CD14-positive monocyte (primary cell): ENCODE measurements around the gene MAPK7. TPM values are rescaled to one million over a fixed set of nuclear protein-coding genes. Genes with fewer than 3 reads are reported as not detected.

ENCODE experiments used
- DNase-seq, 3 donors: peaks; one replicate each; pipeline ENCODE4 v3.0.0-alpha.2; 2011 to 2022
- H2AFZ ChIP-seq: 2 replicates; pipeline ENCODE4 v1.6.0; 2012; ENCODE audit warnings: mild to moderate bottlenecking, low read depth, low read length, inconsistent platforms; ENCODE audit not compliant: insufficient read depth, poor library complexity, severe bottlenecking
- H3K27ac ChIP-seq, 2 donors: 1 replicate in 1 of 2; 2 replicates in 1 of 2; pipeline ENCODE4 v1.5.1; 2012 to 2013; ENCODE audit warnings: low read length in 2 of 2, control low read depth in 1 of 2, inconsistent platforms in 1 of 2, low read depth in 1 of 2, mild to moderate bottlenecking in 1 of 2
- H3K27me3 ChIP-seq, 2 donors: one replicate each; pipeline versions ENCODE4 v1.6.0 to v1.6.1; 2011 to 2013; ENCODE audit warnings: low read length in 2 of 2; ENCODE audit not compliant: control insufficient read depth in 2 of 2, insufficient read depth in 2 of 2
- H3K36me3 ChIP-seq, 2 donors: replicated peaks in 1 of 2; 1 replicate in 1 of 2; 2 replicates in 1 of 2; pipeline versions ENCODE4 v1.5.1 to v1.6.1; 2012 to 2013; ENCODE audit warnings: low read length in 2 of 2, control low read depth in 1 of 2, inconsistent platforms in 1 of 2, mild to moderate bottlenecking in 1 of 2; ENCODE audit not compliant: insufficient read depth in 2 of 2, control insufficient read depth in 1 of 2
- H3K4me1 ChIP-seq, 2 donors: 1 replicate in 1 of 2; 2 replicates in 1 of 2; pipeline versions ENCODE4 v1.5.1 to v1.6.1; 2012 to 2013; ENCODE audit warnings: low read length in 2 of 2, control low read depth in 1 of 2, inconsistent platforms in 1 of 2, mild to moderate bottlenecking in 1 of 2, moderate library complexity in 1 of 2; ENCODE audit not compliant: insufficient read depth in 2 of 2, control insufficient read depth in 1 of 2
- H3K4me2 ChIP-seq: replicated peaks from 2 replicates; pipeline ENCODE3; 2012; ENCODE audit warnings: low read length, moderate library complexity, mild to moderate bottlenecking; ENCODE audit not compliant: poor library complexity, severe bottlenecking; ENCODE audit errors: extremely low read depth
- H3K4me3 ChIP-seq, 3 experiments: fragments of 200-600 bp in 1 of 3; sonication (generic) in 1 of 3; replicated peaks in 1 of 3; 1 replicate in 2 of 3; 2 replicates in 1 of 3; pipeline ENCODE4 v1.5.1; 2011 to 2013; ENCODE audit warnings: low read length in 3 of 3, mild to moderate bottlenecking in 3 of 3, control low read depth in 2 of 3, low read depth in 2 of 3, inconsistent platforms in 1 of 3, moderate library complexity in 1 of 3
- H3K79me2 ChIP-seq: 2 replicates; pipeline ENCODE4 v1.6.0; 2012; ENCODE audit warnings: mild to moderate bottlenecking, control low read depth, inconsistent platforms, low read length, moderate library complexity; ENCODE audit not compliant: insufficient read depth
- H3K9ac ChIP-seq: 2 replicates; pipeline ENCODE4 v1.6.0; 2017; ENCODE audit warnings: low read length, mild to moderate bottlenecking; ENCODE audit not compliant: insufficient read depth, poor library complexity, severe bottlenecking
- H3K9me3 ChIP-seq, 2 donors: replicated peaks in 1 of 2; 1 replicate in 1 of 2; 2 replicates in 1 of 2; pipeline versions ENCODE4 v1.5.1 to v1.6.1; 2012 to 2013; ENCODE audit warnings: low read length in 2 of 2, control low read depth in 1 of 2; ENCODE audit not compliant: control insufficient read depth in 1 of 2, insufficient read depth in 1 of 2
- H4K20me1 ChIP-seq: 2 replicates; pipeline ENCODE4 v1.6.0; 2012; ENCODE audit warnings: mild to moderate bottlenecking, low read length, control low read depth, moderate library complexity; ENCODE audit not compliant: insufficient read depth
- H3K27ac Mint-ChIP-seq, 7 donors: one replicate each; pipeline ENCODE4 v1.8.0; 2020; ENCODE audit warnings: mild to moderate bottlenecking in 7 of 7, mixed read lengths in 7 of 7, moderate library complexity in 6 of 7, inconsistent platforms in 2 of 7
- H3K27me3 Mint-ChIP-seq, 3 donors: one replicate each; pipeline ENCODE4 v1.8.0; 2021 to 2022; ENCODE audit warnings: low read depth in 3 of 3, mild to moderate bottlenecking in 3 of 3, mixed read lengths in 3 of 3, moderate library complexity in 3 of 3, inconsistent platforms in 1 of 3
- H3K36me3 Mint-ChIP-seq, 2 donors: one replicate each; pipeline ENCODE4 v1.8.0; 2020; ENCODE audit warnings: mixed read lengths in 2 of 2, inconsistent platforms in 1 of 2, mild to moderate bottlenecking in 1 of 2
- H3K4me1 Mint-ChIP-seq: one replicate; pipeline ENCODE4 v1.8.0; 2020; ENCODE audit warnings: mild to moderate bottlenecking, mixed read lengths
- H3K4me3 Mint-ChIP-seq, 2 donors: one replicate each; pipeline ENCODE4 v1.8.0; 2020; ENCODE audit warnings: mild to moderate bottlenecking in 2 of 2, mixed read lengths in 2 of 2, moderate library complexity in 1 of 2
- H3K9me3 Mint-ChIP-seq, 7 donors: one replicate each; pipeline ENCODE4 v1.8.0; 2020 to 2022; ENCODE audit warnings: mixed read lengths in 7 of 7, mild to moderate bottlenecking in 6 of 7, moderate library complexity in 6 of 7, inconsistent platforms in 2 of 7
- WGBS: methylation state at CpG from one replicate; pipeline ENCODE4 v1.1.5; 2013; ENCODE audit warnings: missing lambda C conversion rate; ENCODE audit not compliant: insufficient coverage; 5-methylcytosine and 5-hydroxymethylcytosine counted together
- intact Hi-C, 2 donors: fragments of 100-400 bp; cut with micrococcal nuclease; formaldehyde crosslinking; loops; one replicate each; pipeline versions ENCODE4 v1.15.0 to v1.15.1; 2023
- polyA plus RNA-seq, 3 donors: library from polyadenylated mRNA; depleted of rRNA in 1 of 3; unstranded in 2 of 3; stranded (reverse) in 1 of 3; fragments of 300-500 nt in 2 of 3; fragments of >200 nt in 1 of 3; fragmentation: Illumina TruSeq in 2 of 3; gene quantifications; 1 replicate in 2 of 3; 2 replicates in 1 of 3; pipeline ENCODE4 v1.2.3, GENCODE V29; 2012 to 2021
- TF ChIP-seq, protein P1 (sequence below): fragments of 200-600 bp; IDR thresholded peaks from one replicate; pipeline ENCODE4 v1.8.0; 2022; ENCODE audit warnings: antibody characterized with exemption, mild to moderate bottlenecking

Gene MAPK7
- polyA plus RNA-seq, 3 donors = 9.3 to 130 (median 10.0) TPM

DNA sequence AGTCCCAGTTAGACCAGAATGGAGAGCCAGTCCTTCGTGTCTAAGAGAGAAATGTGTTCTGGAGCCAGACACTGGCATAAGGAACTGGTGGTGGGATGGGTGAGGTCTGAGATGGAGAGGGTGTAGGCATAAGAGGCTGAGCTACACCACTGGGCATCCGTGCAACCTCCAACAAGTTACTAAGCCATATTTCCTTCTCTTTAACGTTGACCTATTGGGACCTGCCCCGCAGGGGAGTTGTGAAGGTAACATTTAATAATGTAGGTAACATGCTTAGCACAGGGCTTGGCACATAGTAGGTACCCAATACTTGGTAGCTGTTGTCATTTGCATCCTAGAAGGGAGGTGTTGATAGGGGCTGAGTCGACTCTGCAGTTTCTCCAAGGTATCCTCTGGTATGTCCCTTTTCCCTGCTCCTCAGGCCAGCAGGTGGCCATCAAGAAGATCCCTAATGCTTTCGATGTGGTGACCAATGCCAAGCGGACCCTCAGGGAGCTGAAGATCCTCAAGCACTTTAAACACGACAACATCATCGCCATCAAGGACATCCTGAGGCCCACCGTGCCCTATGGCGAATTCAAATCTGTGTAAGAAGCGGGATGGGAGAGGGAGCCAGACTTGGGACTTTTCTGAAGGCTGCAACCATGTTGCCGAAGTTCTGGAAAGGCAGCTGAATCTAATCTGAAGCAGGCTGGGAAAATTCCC is 1.2 kb downstream of the MAPK7 start:
- H2AFZ ChIP-seq = no peak overlapping the region
- H3K9me3 ChIP-seq = no peaks in the 10 kb centered on the region
- H3K4me3 ChIP-seq = peak overlapping the region; percentile 66 to 90 (median 88)
- peak overlapping the region; percentile 81 to 100 (median 92) for H3K27ac Mint-ChIP-seq
- DNase-seq = no peak
- TF ChIP-seq, protein P1, sequence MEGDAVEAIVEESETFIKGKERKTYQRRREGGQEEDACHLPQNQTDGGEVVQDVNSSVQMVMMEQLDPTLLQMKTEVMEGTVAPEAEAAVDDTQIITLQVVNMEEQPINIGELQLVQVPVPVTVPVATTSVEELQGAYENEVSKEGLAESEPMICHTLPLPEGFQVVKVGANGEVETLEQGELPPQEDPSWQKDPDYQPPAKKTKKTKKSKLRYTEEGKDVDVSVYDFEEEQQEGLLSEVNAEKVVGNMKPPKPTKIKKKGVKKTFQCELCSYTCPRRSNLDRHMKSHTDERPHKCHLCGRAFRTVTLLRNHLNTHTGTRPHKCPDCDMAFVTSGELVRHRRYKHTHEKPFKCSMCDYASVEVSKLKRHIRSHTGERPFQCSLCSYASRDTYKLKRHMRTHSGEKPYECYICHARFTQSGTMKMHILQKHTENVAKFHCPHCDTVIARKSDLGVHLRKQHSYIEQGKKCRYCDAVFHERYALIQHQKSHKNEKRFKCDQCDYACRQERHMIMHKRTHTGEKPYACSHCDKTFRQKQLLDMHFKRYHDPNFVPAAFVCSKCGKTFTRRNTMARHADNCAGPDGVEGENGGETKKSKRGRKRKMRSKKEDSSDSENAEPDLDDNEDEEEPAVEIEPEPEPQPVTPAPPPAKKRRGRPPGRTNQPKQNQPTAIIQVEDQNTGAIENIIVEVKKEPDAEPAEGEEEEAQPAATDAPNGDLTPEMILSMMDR = no peak
- H3K4me1 ChIP-seq = peaks cover 29 to 35% of the 10 kb centered on the region in 2 donors
- peaks cover 41% of the 10 kb centered on the region for H3K79me2 ChIP-seq
- peaks cover 0 to 2% (median 0%) of the 10 kb centered on the region in 7 donors for H3K9me3 Mint-ChIP-seq
- peaks cover 2 to 5% (median 3%) of the 10 kb centered on the region in 3 donors for H3K27me3 Mint-ChIP-seq
- peak overlapping the region; percentile 84 for H3K9ac ChIP-seq
- H3K27ac ChIP-seq = peak overlapping the region in 1 of 2 donors; percentile 96
- peak overlapping the region; percentile 100 for H3K4me2 ChIP-seq
- no peaks in the 10 kb centered on the region for H3K27me3 ChIP-seq
- peaks cover 26% of the 10 kb centered on the region for H3K4me1 Mint-ChIP-seq
- intact Hi-C loops = loop anchor here (2.0 to 5.0 kb wide), 3 partner anchors 17 to 38 kb away; partner anchors contain the start of gene B9D1 (in 1 of the 2)
- peaks cover 56 to 57% of the 10 kb centered on the region in 2 donors for H3K36me3 Mint-ChIP-seq
- 100% methylated on average over 10 of the region's 13 CpGs for WGBS
- H3K36me3 ChIP-seq = peaks cover 49 to 53% of the 10 kb centered on the region in 2 donors
- H4K20me1 ChIP-seq = no peaks in the 10 kb centered on the region
- peak overlapping the region; percentile 87 to 99 for H3K4me3 Mint-ChIP-seq

DNA sequence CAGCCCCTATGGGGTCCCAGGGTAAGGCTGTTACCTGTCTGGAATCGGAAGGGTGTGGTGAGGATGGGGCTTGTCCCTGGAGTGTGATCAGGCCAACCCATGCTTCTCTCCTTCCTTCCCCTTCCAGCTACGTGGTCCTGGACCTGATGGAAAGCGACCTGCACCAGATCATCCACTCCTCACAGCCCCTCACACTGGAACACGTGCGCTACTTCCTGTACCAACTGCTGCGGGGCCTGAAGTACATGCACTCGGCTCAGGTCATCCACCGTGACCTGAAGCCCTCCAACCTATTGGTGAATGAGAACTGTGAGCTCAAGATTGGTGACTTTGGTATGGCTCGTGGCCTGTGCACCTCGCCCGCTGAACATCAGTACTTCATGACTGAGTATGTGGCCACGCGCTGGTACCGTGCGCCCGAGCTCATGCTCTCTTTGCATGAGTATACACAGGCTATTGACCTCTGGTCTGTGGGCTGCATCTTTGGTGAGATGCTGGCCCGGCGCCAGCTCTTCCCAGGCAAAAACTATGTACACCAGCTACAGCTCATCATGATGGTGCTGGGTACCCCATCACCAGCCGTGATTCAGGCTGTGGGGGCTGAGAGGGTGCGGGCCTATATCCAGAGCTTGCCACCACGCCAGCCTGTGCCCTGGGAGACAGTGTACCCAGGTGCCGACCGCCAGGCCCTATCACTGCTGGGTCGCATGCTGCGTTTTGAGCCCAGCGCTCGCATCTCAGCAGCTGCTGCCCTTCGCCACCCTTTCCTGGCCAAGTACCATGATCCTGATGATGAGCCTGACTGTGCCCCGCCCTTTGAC is 2.4 kb downstream of the MAPK7 start:
- WGBS = 98% methylated on average over 27 of the region's 29 CpGs
- peaks cover 0 to 2% (median 0%) of the 10 kb centered on the region in 7 donors for H3K9me3 Mint-ChIP-seq
- H3K27me3 ChIP-seq = no peaks in the 10 kb centered on the region
- peaks cover 38% of the 10 kb centered on the region for H3K4me1 Mint-ChIP-seq
- peaks cover 40 to 47% of the 10 kb centered on the region in 2 donors for H3K4me1 ChIP-seq
- no peak overlapping the region for H3K9ac ChIP-seq
- TF ChIP-seq, protein P1 = no peak
- H3K27ac ChIP-seq = no peak overlapping the region
- H3K79me2 ChIP-seq = peaks cover 41% of the 10 kb centered on the region
- no peak overlapping the region for H3K4me3 ChIP-seq
- no peak overlapping the region for H3K4me3 Mint-ChIP-seq
- H3K36me3 ChIP-seq = peaks cover 49 to 55% of the 10 kb centered on the region in 2 donors
- H3K9me3 ChIP-seq = no peaks in the 10 kb centered on the region
- peaks cover 57 to 64% of the 10 kb centered on the region in 2 donors for H3K36me3 Mint-ChIP-seq
- no peak overlapping the region for H2AFZ ChIP-seq
- intact Hi-C loops = loop anchor here in 1 of 2 donors (5.0 kb wide), 1 partner anchor 37 kb away; no protein-coding TSS in a partner anchor
- peaks cover 2 to 5% (median 3%) of the 10 kb centered on the region in 3 donors for H3K27me3 Mint-ChIP-seq
- no peak overlapping the region for H3K4me2 ChIP-seq
- H3K27ac Mint-ChIP-seq = peak overlapping the region in 1 of 7 donors; percentile 13
- DNase-seq = no peak
- H4K20me1 ChIP-seq = no peaks in the 10 kb centered on the region
